ENCODE measurements around the gene FGF19.

Gene FGF19

DNA sequence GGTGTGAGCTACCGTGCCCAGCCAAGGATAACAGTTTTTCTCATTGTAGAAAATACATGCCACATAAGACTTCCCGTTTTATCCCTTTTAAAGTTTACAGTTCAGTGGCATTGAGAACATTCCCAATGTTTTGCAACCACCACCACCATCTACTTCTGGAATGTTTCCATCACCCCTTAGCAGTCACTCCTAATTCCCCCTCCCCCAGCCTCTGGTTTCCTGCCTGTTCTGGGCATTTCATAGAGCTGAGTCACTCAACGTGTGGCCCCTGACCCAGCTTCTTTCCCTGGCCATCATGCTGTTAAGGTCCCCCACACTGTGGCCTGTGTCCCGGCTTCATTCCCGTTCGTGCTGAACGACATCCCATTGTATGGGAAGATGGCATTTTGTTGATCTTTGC lies 40.6 kb upstream of the FGF19 start:
- Histone ChIP-seq H3K4me1 (ENCODE audit: low read depth, poor library complexity, severe bottlenecking) (no peaks in the 10 kb centered on the region), H3K27ac (no peak overlapping the region), H3K36me3 (ENCODE audit: insufficient read depth) (no peaks in the 10 kb centered on the region), H3K4me3 (IDR thresholded peaks at IDR 0.05; ENCODE audit: insufficient read depth, low read depth, low read length) (no peak overlapping the region), H3K79me2 (ENCODE audit: insufficient read depth, low read depth) (no peaks in the 10 kb centered on the region), H2AFZ (ENCODE audit: low read depth) (no peak overlapping the region), H3K27me3 (ENCODE audit: insufficient read depth, low read depth) (peaks cover 6% of the 10 kb centered on the region; the same call in 1 of the 2 replicates), H4K20me1 (ENCODE audit: insufficient read depth) (no peaks in the 10 kb centered on the region), H3K4me2 (no peak overlapping the region), H3K9ac (no peak overlapping the region)
- TF ChIP-seq, protein P1, sequence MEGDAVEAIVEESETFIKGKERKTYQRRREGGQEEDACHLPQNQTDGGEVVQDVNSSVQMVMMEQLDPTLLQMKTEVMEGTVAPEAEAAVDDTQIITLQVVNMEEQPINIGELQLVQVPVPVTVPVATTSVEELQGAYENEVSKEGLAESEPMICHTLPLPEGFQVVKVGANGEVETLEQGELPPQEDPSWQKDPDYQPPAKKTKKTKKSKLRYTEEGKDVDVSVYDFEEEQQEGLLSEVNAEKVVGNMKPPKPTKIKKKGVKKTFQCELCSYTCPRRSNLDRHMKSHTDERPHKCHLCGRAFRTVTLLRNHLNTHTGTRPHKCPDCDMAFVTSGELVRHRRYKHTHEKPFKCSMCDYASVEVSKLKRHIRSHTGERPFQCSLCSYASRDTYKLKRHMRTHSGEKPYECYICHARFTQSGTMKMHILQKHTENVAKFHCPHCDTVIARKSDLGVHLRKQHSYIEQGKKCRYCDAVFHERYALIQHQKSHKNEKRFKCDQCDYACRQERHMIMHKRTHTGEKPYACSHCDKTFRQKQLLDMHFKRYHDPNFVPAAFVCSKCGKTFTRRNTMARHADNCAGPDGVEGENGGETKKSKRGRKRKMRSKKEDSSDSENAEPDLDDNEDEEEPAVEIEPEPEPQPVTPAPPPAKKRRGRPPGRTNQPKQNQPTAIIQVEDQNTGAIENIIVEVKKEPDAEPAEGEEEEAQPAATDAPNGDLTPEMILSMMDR (conservative IDR thresholded peaks at IDR 0.05; ENCODE audit: low read depth, low read length): no peak

DNA sequence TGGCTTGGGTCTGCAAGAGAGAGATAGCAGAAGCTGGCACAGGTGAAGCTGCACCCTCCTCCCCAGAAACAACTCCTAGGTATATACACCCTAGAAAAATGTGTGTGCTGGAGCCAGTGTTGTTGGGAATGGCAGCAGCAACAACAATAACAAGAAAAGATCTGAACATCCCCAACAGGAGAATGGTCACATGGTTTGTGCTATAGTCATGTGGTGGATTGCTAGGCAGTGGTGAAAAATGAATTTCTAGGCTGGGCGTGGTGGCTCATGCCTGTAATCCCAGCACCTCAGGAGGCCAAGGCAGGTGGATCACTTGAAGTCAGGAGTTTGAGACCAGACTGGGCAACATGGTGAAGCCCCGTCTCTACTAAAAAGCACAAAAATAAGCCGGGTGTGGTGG lies 31.0 kb upstream of the FGF19 start:
- no peak overlapping the region for H3K27ac ChIP-seq

DNA sequence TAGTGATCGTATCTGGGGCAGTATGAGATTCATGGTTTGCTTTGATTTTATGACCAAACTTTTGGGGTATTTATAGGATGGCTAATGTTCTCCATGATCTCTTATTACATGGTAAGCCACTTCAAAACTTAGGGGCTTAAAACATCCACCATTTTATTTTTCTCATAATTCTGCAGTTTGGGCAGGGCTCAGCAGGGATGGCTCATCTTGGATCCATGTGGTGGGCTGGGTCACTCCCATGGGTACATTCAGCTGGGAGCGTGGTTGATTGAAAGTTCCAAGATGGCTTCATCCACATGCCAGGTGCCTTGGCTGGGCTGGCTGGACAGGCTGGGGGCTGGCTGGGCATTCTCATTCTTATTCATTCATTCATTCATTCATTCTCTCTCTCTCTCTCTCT lies 30.5 kb upstream of the FGF19 start:
- no peaks in the 10 kb centered on the region for H3K79me2 ChIP-seq (ENCODE audit: insufficient read depth, low read depth)

More for the DNA sequence above, 31.0 kb upstream of the FGF19 start:
- TF ChIP-seq, protein P1 (conservative IDR thresholded peaks at IDR 0.05; ENCODE audit: low read depth, low read length): no peak
- Histone ChIP-seq H3K4me3 (IDR thresholded peaks at IDR 0.05; ENCODE audit: insufficient read depth, low read depth, low read length) (no peak overlapping the region), H3K4me2 (no peak overlapping the region), H2AFZ (ENCODE audit: low read depth) (no peak overlapping the region), H3K9ac (no peak overlapping the region), H3K4me1 (ENCODE audit: low read depth, poor library complexity, severe bottlenecking) (no peaks in the 10 kb centered on the region), H3K79me2 (ENCODE audit: insufficient read depth, low read depth) (no peaks in the 10 kb centered on the region), H3K27me3 (ENCODE audit: insufficient read depth, low read depth) (peaks cover 10% of the 10 kb centered on the region; the same call in 1 of the 2 replicates), H3K36me3 (ENCODE audit: insufficient read depth) (no peaks in the 10 kb centered on the region), H4K20me1 (ENCODE audit: insufficient read depth) (no peaks in the 10 kb centered on the region)

DNA sequence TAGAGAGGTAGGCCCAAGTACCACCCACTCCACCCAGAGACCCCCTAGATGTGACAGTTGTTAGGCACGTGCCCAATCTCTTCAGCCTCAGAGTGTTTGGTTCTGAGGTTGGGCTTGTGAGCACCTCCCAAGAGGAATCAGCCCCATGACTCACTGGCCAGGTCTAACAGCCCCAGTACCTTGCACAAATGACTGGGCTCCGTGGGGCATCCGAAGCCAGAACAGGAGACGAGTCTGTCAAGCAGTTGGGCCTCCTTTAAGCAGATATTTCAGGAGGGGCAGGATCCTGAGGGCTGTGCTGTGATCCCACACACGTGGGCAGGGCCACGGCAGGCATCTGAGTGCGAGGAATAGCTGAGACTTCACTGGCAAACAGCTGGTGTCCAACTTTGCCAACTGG lies 29.1 kb upstream of the FGF19 start:
- Histone ChIP-seq H3K4me2 (no peak overlapping the region), H3K4me1 (ENCODE audit: low read depth, poor library complexity, severe bottlenecking) (no peaks in the 10 kb centered on the region), H3K27me3 (ENCODE audit: insufficient read depth, low read depth) (peaks cover 10% of the 10 kb centered on the region; the same call in 1 of the 2 replicates), H3K79me2 (ENCODE audit: insufficient read depth, low read depth) (no peaks in the 10 kb centered on the region), H3K9ac (no peak overlapping the region), H3K27ac (no peak overlapping the region), H2AFZ (ENCODE audit: low read depth) (no peak overlapping the region), H4K20me1 (ENCODE audit: insufficient read depth) (no peaks in the 10 kb centered on the region), H3K36me3 (ENCODE audit: insufficient read depth) (no peaks in the 10 kb centered on the region), H3K4me3 (IDR thresholded peaks at IDR 0.05; ENCODE audit: insufficient read depth, low read depth, low read length) (no peak overlapping the region)
- TF ChIP-seq, protein P1 (conservative IDR thresholded peaks at IDR 0.05; ENCODE audit: low read depth, low read length): no peak

More for the DNA sequence above, 30.5 kb upstream of the FGF19 start:
- Histone ChIP-seq H2AFZ (ENCODE audit: low read depth) (no peak overlapping the region), H3K27ac (no peak overlapping the region), H3K27me3 (ENCODE audit: insufficient read depth, low read depth) (peaks cover 10% of the 10 kb centered on the region; the same call in 1 of the 2 replicates), H3K4me3 (IDR thresholded peaks at IDR 0.05; ENCODE audit: insufficient read depth, low read depth, low read length) (no peak overlapping the region), H3K4me2 (no peak overlapping the region), H4K20me1 (ENCODE audit: insufficient read depth) (no peaks in the 10 kb centered on the region), H3K9ac (no peak overlapping the region), H3K36me3 (ENCODE audit: insufficient read depth) (no peaks in the 10 kb centered on the region), H3K4me1 (ENCODE audit: low read depth, poor library complexity, severe bottlenecking) (no peaks in the 10 kb centered on the region)
- TF ChIP-seq, protein P1 (conservative IDR thresholded peaks at IDR 0.05; ENCODE audit: low read depth, low read length): no peak

Data from KMS-11 (cell line).